SH-SY5Y (cell line): ENCODE results near the gene XAF1.

ENCODE experiments used
- GATA2 ChIP-seq: IDR thresholded peaks from 2 replicates; pipeline ENCODE4 v1.6.1; 2011; ENCODE audit warnings: mild to moderate bottlenecking, low read depth, low read length
- GATA3 ChIP-seq: IDR thresholded peaks from 2 replicates; pipeline ENCODE4 v1.6.1; 2011; ENCODE audit warnings: low read depth, mild to moderate bottlenecking, low read length, moderate library complexity

- TF ChIP-seq GATA3 (no peak), GATA2 (no peak)
Measured at GRCh38 chr17:6724009-6724408, 31.8 kb upstream of the XAF1 start.
